HepG2 (cell line): ENCODE measurements around the gene TCAIM. TPM values are rescaled to one million over a fixed set of nuclear protein-coding genes. Genes with fewer than 3 reads are reported as not detected.

Source experiments
- BHLHE40 ChIP-seq: IDR thresholded peaks from 2 replicates; pipeline ENCODE4 v1.6.1; 2011; ENCODE audit warnings: low read length, improper control_type of control experiment
- CC2D1A ChIP-seq: sonication (generic); formaldehyde crosslinking; IDR thresholded peaks from 2 replicates; pipeline ENCODE4 v1.8.1; 2023; ENCODE audit warnings: mild to moderate bottlenecking, missing genetic modification reagents
- DDIT3 ChIP-seq: sonication (generic); formaldehyde crosslinking; IDR thresholded peaks from 2 replicates; pipeline ENCODE4 v1.4.0; 2020; ENCODE audit warnings: mild to moderate bottlenecking, missing genetic modification reagents
- ERF ChIP-seq: IDR thresholded peaks from 2 replicates; pipeline ENCODE4 v1.6.1; 2018; ENCODE audit warnings: missing biosample characterization, missing genetic modification reagents
- FOXM1 ChIP-seq: sonication (generic); formaldehyde crosslinking; IDR thresholded peaks from 2 replicates; pipeline ENCODE4 v1.5.0; 2020; ENCODE audit warnings: missing genetic modification reagents
- HNF4A ChIP-seq: sonication (generic); formaldehyde crosslinking; IDR thresholded peaks from 2 replicates; pipeline ENCODE4 v1.4.0; 2020; ENCODE audit warnings: missing genetic modification reagents
- JARID2 ChIP-seq: sonication (generic); formaldehyde crosslinking; IDR thresholded peaks from 2 replicates; pipeline ENCODE4 v1.8.1; 2023; ENCODE audit warnings: missing genetic modification reagents, inconsistent platforms; ENCODE audit not compliant: insufficient replicate concordance
- JDP2 ChIP-seq: sonication (generic); formaldehyde crosslinking; IDR thresholded peaks from 2 replicates; pipeline ENCODE4 v1.8.1; 2022; ENCODE audit warnings: missing genetic modification reagents, borderline replicate concordance
- MAFG ChIP-seq: sonication (generic); formaldehyde crosslinking; IDR thresholded peaks from 2 replicates; pipeline ENCODE4 v1.5.1; 2020; ENCODE audit warnings: mild to moderate bottlenecking, missing genetic modification reagents
- MXD4 ChIP-seq: IDR thresholded peaks from 2 replicates; pipeline ENCODE4 v1.6.1; 2016; ENCODE audit warnings: mild to moderate bottlenecking, missing biosample characterization, missing genetic modification reagents
- PAWR ChIP-seq: sonication (generic); formaldehyde crosslinking; IDR thresholded peaks from 2 replicates; pipeline ENCODE4 v1.4.0; 2020; ENCODE audit warnings: missing genetic modification reagents, mild to moderate bottlenecking, borderline replicate concordance
- PCBP1 ChIP-seq: fragments of 200-400 bp; formaldehyde crosslinking; IDR thresholded peaks from 2 replicates; pipeline ENCODE4 v1.6.1; 2017; ENCODE audit warnings: mild to moderate bottlenecking, low read depth, low read length, borderline replicate concordance
- PHF21A ChIP-seq: sonication (generic); formaldehyde crosslinking; IDR thresholded peaks from 2 replicates; pipeline ENCODE4 v1.5.0; 2020; ENCODE audit warnings: mild to moderate bottlenecking, missing genetic modification reagents
- SAFB2 ChIP-seq: sonication (generic); formaldehyde crosslinking; IDR thresholded peaks from 2 replicates; pipeline ENCODE4 v1.5.1; 2020; ENCODE audit warnings: missing genetic modification reagents, low read depth, mild to moderate bottlenecking, borderline replicate concordance
- ZFAT ChIP-seq: sonication (generic); formaldehyde crosslinking; conservative IDR thresholded peaks from 2 replicates; pipeline ENCODE4 v1.8.1; 2023; ENCODE audit warnings: missing genetic modification reagents, inconsistent platforms
- ZKSCAN8 ChIP-seq: IDR thresholded peaks from 2 replicates; pipeline ENCODE4 v1.6.1; 2016; ENCODE audit warnings: borderline replicate concordance, missing genetic modification reagents, missing compliant biosample characterization
- ZNF10 ChIP-seq: sonication (generic); formaldehyde crosslinking; IDR thresholded peaks from 2 replicates; pipeline ENCODE4 v1.4.0; 2020; ENCODE audit warnings: mild to moderate bottlenecking, low read depth, missing genetic modification reagents, borderline replicate concordance
- ZNF256 ChIP-seq: sonication (generic); formaldehyde crosslinking; conservative IDR thresholded peaks from 2 replicates; pipeline ENCODE4 v1.4.0; 2020; ENCODE audit warnings: missing genetic modification reagents
- ZNF34 ChIP-seq: sonication (generic); formaldehyde crosslinking; IDR thresholded peaks from 2 replicates; pipeline ENCODE4 v1.4.0; 2020; ENCODE audit warnings: mild to moderate bottlenecking, missing genetic modification reagents, borderline replicate concordance
- ZNF567 ChIP-seq: sonication (generic); formaldehyde crosslinking; IDR thresholded peaks from 2 replicates; pipeline ENCODE4 v1.8.1; 2023; ENCODE audit warnings: mild to moderate bottlenecking, missing genetic modification reagents, borderline replicate concordance
- ZNF598 ChIP-seq: sonication (generic); formaldehyde crosslinking; IDR thresholded peaks from 2 replicates; pipeline ENCODE4 v1.5.1; 2020; ENCODE audit warnings: mild to moderate bottlenecking, missing genetic modification reagents, borderline replicate concordance
- ZSCAN29 ChIP-seq: sonication (generic); formaldehyde crosslinking; conservative IDR thresholded peaks from 2 replicates; pipeline ENCODE4 v1.4.0; 2020; ENCODE audit warnings: mild to moderate bottlenecking, missing genetic modification reagents
- polyA plus RNA-seq, 8 experiments: library from polyadenylated mRNA; depleted of rRNA in 3 of 8; stranded (reverse) in 7 of 8; unstranded in 1 of 8; fragments of >200 nt; fragmentation: Illumina TruSeq in 4 of 8; extraction: Trizol in 4 of 8; gene quantifications; 2 replicates each; pipeline versions ENCODE4 v1.2.1 to v1.2.3, GENCODE V29; 2011 to 2016; ENCODE audit warnings: low read depth in 4 of 8, missing spikeins in 1 of 8, mixed read lengths in 1 of 8; ENCODE audit not compliant: insufficient read depth in 1 of 8
- total RNA-seq, 5 experiments: library from RNA; depleted of rRNA; stranded (reverse); fragments of >200 nt; fragmentation: Illumina TruSeq; extraction: Trizol; gene quantifications; 2 replicates each; pipeline ENCODE4 v1.2.3, GENCODE V29; 2016; ENCODE audit warnings: low read depth in 1 of 5
- TF ChIP-seq, protein P1 (sequence below): sonication (generic); formaldehyde crosslinking; IDR thresholded peaks from 2 replicates; pipeline ENCODE4 v1.4.0; 2020; ENCODE audit warnings: missing genetic modification reagents
- TF ChIP-seq, protein P2 (sequence below): IDR thresholded peaks from 2 replicates; pipeline ENCODE4 v1.6.1; 2012; ENCODE audit warnings: low read length, improper control_type of control experiment
- TF ChIP-seq, protein P3 (sequence below): sonication (generic); formaldehyde crosslinking; IDR thresholded peaks from 2 replicates; pipeline ENCODE4 v1.4.0; 2020; ENCODE audit warnings: mild to moderate bottlenecking, missing genetic modification reagents

Gene TCAIM
- total and polyA plus RNA-seq, 2 of the 13 experiments (the other 11 are each of a cell fraction or from before 2014, with no cell fraction given) = 16.9 to 22.6 TPM

- TF ChIP-seq, protein P1, sequence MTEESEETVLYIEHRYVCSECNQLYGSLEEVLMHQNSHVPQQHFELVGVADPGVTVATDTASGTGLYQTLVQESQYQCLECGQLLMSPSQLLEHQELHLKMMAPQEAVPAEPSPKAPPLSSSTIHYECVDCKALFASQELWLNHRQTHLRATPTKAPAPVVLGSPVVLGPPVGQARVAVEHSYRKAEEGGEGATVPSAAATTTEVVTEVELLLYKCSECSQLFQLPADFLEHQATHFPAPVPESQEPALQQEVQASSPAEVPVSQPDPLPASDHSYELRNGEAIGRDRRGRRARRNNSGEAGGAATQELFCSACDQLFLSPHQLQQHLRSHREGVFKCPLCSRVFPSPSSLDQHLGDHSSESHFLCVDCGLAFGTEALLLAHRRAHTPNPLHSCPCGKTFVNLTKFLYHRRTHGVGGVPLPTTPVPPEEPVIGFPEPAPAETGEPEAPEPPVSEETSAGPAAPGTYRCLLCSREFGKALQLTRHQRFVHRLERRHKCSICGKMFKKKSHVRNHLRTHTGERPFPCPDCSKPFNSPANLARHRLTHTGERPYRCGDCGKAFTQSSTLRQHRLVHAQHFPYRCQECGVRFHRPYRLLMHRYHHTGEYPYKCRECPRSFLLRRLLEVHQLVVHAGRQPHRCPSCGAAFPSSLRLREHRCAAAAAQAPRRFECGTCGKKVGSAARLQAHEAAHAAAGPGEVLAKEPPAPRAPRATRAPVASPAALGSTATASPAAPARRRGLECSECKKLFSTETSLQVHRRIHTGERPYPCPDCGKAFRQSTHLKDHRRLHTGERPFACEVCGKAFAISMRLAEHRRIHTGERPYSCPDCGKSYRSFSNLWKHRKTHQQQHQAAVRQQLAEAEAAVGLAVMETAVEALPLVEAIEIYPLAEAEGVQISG (CRISPR knock-in tag) = peak; percentile 72
- no peak for TF ChIP-seq PAWR (CRISPR knock-in tag)
- no peak for TF ChIP-seq ZNF567 (CRISPR knock-in tag)
- TF ChIP-seq MXD4 (CRISPR knock-in tag) = no peak
- no peak for TF ChIP-seq CC2D1A
- no peak for TF ChIP-seq DDIT3 (CRISPR knock-in tag)
- no peak for TF ChIP-seq FOXM1 (CRISPR knock-in tag)
- TF ChIP-seq, protein P2, sequence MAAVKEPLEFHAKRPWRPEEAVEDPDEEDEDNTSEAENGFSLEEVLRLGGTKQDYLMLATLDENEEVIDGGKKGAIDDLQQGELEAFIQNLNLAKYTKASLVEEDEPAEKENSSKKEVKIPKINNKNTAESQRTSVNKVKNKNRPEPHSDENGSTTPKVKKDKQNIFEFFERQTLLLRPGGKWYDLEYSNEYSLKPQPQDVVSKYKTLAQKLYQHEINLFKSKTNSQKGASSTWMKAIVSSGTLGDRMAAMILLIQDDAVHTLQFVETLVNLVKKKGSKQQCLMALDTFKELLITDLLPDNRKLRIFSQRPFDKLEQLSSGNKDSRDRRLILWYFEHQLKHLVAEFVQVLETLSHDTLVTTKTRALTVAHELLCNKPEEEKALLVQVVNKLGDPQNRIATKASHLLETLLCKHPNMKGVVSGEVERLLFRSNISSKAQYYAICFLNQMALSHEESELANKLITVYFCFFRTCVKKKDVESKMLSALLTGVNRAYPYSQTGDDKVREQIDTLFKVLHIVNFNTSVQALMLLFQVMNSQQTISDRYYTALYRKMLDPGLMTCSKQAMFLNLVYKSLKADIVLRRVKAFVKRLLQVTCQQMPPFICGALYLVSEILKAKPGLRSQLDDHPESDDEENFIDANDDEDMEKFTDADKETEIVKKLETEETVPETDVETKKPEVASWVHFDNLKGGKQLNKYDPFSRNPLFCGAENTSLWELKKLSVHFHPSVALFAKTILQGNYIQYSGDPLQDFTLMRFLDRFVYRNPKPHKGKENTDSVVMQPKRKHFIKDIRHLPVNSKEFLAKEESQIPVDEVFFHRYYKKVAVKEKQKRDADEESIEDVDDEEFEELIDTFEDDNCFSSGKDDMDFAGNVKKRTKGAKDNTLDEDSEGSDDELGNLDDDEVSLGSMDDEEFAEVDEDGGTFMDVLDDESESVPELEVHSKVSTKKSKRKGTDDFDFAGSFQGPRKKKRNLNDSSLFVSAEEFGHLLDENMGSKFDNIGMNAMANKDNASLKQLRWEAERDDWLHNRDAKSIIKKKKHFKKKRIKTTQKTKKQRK = no peak
- TF ChIP-seq ZNF256 (CRISPR knock-in tag) = no peak
- TF ChIP-seq ERF (CRISPR knock-in tag) = peak; percentile 82
- TF ChIP-seq MAFG (CRISPR knock-in tag) = no peak
- peak; percentile 97 for TF ChIP-seq HNF4A (CRISPR knock-in tag)
- TF ChIP-seq PCBP1 = no peak
- TF ChIP-seq BHLHE40 = no peak
- no peak for TF ChIP-seq ZNF34 (CRISPR knock-in tag)
- no peak for TF ChIP-seq ZNF598 (CRISPR knock-in tag)
- TF ChIP-seq ZNF10 (CRISPR knock-in tag) = no peak
- TF ChIP-seq, protein P3, sequence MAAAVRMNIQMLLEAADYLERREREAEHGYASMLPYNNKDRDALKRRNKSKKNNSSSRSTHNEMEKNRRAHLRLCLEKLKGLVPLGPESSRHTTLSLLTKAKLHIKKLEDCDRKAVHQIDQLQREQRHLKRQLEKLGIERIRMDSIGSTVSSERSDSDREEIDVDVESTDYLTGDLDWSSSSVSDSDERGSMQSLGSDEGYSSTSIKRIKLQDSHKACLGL (CRISPR knock-in tag) = no peak
- no peak; the same call in 1 of the 2 replicates for TF ChIP-seq JDP2
- TF ChIP-seq PHF21A (CRISPR knock-in tag) = peak; percentile 92
- no peak; the same call in 1 of the 2 replicates for TF ChIP-seq ZSCAN29 (CRISPR knock-in tag)
- peak; percentile 82; the same call in 1 of the 2 replicates for TF ChIP-seq ZKSCAN8
- TF ChIP-seq ZFAT (CRISPR knock-in tag) = no peak
- no peak for TF ChIP-seq SAFB2 (CRISPR knock-in tag)
- TF ChIP-seq JARID2 = no peak
Measured at GRCh38 chr3:44359146-44359751, 20.7 kb downstream of the TCAIM start (continued).
